GM23248 (cell line): ENCODE results near the gene SLC12A7. TPM values are rescaled to one million over a fixed set of nuclear protein-coding genes. Genes with fewer than 3 reads are reported as not detected.

Experiments used
- DNase-seq: peaks from one replicate; pipeline ENCODE4 v3.0.0-alpha.2; 2015
- H2AFZ ChIP-seq: fragments of 200-600 bp; sonication (generic); 2 replicates; pipeline ENCODE4 v1.6.1; 2016; ENCODE audit warnings: antibody characterized with exemption
- H3F3A ChIP-seq: fragments of 200-600 bp; sonication (generic); 2 replicates; pipeline ENCODE4 v1.6.1; 2016; ENCODE audit warnings: mild to moderate bottlenecking, antibody characterized with exemption, mixed run types; ENCODE audit not compliant: insufficient read depth
- H3K27ac ChIP-seq: fragments of 200-600 bp; sonication (generic); 2 replicates; pipeline ENCODE4 v1.5.1; 2016; ENCODE audit warnings: mild to moderate bottlenecking
- H3K27me3 ChIP-seq: fragments of 200-600 bp; sonication (generic); replicated peaks from 2 replicates; pipeline ENCODE4 v1.6.1; 2016; ENCODE audit warnings: mild to moderate bottlenecking; ENCODE audit not compliant: insufficient read depth
- H3K36me3 ChIP-seq: fragments of 200-600 bp; sonication (generic); 2 replicates; pipeline ENCODE4 v1.6.1; 2016; ENCODE audit warnings: low read depth, mild to moderate bottlenecking
- H3K4me1 ChIP-seq: fragments of 200-600 bp; sonication (generic); 2 replicates; pipeline ENCODE4 v1.6.1; 2016; ENCODE audit warnings: mild to moderate bottlenecking; ENCODE audit not compliant: insufficient read depth
- H3K4me2 ChIP-seq: fragments of 200-600 bp; sonication (generic); one replicate; pipeline ENCODE4 v1.6.1; 2016; ENCODE audit warnings: mild to moderate bottlenecking; ENCODE audit not compliant: unreplicated experiment
- H3K4me3 ChIP-seq: fragments of 200-600 bp; sonication (generic); 2 replicates; pipeline ENCODE4 v1.5.1; 2016; ENCODE audit warnings: mild to moderate bottlenecking
- H3K79me2 ChIP-seq: fragments of 200-600 bp; sonication (generic); 2 replicates; pipeline ENCODE4 v1.6.1; 2016; ENCODE audit warnings: mild to moderate bottlenecking; ENCODE audit not compliant: insufficient read depth
- H3K9ac ChIP-seq: fragments of 200-600 bp; sonication (generic); 2 replicates; pipeline ENCODE4 v1.6.1; 2016; ENCODE audit warnings: mild to moderate bottlenecking
- H3K9me2 ChIP-seq: fragments of 200-600 bp; sonication (generic); 2 replicates; pipeline ENCODE4 v1.6.1; 2016; ENCODE audit warnings: mixed run types, mild to moderate bottlenecking, moderate library complexity; ENCODE audit not compliant: insufficient read depth
- H3K9me3 ChIP-seq: fragments of 200-600 bp; sonication (generic); one replicate; pipeline ENCODE4 v1.6.1; 2017; ENCODE audit warnings: low read depth
- H4K20me1 ChIP-seq: fragments of 200-600 bp; sonication (generic); 2 replicates; pipeline ENCODE4 v1.6.0; 2016; ENCODE audit not compliant: insufficient read depth
- EZH2 ChIP-seq: fragments of 200-600 bp; sonication (generic); IDR thresholded peaks from 2 replicates; pipeline ENCODE4 v1.6.1; 2018; ENCODE audit warnings: antibody characterized with exemption, mild to moderate bottlenecking; ENCODE audit not compliant: insufficient read depth, poor library complexity, severe bottlenecking
- EZH2phosphoT487 ChIP-seq: fragments of 200-600 bp; sonication (generic); IDR thresholded peaks from 2 replicates; pipeline ENCODE4 v1.6.1; 2018; ENCODE audit warnings: antibody characterized with exemption, moderate library complexity, mild to moderate bottlenecking, low read depth; ENCODE audit not compliant: insufficient read depth
- WGBS, 2 experiments: methylation state at CpG; one replicate each; pipeline ENCODE4 v1.1.6; 2015 to 2017; ENCODE audit warnings: low lambda C conversion rate in 2 of 2, low coverage in 1 of 2; ENCODE audit errors: missing lambda C conversion rate in 2 of 2; 5-methylcytosine and 5-hydroxymethylcytosine counted together
- in situ Hi-C: fragments of 300-500 bp; cut with MboI; formaldehyde crosslinking; loops from 2 replicates; pipeline ENCODE4 v1.15.0; 2020
- polyA plus RNA-seq: library from polyadenylated mRNA; unstranded; fragments of >200 nt; fragmentation: Nextera tagmentation; extraction: Ambion mirVana; gene quantifications from 2 replicates; pipeline ENCODE4 v1.2.1, GENCODE V29; 2016
- total RNA-seq: library from RNA; depleted of rRNA; stranded (reverse); fragments of >200 nt; shearing (Covaris generic); gene quantifications from 2 replicates; pipeline ENCODE4 v1.2.3, GENCODE V29; 2014

Gene SLC12A7
- total and polyA plus RNA-seq, 2 experiments from 2014 or later, result 0.75 to 1.9 TPM

DNA sequence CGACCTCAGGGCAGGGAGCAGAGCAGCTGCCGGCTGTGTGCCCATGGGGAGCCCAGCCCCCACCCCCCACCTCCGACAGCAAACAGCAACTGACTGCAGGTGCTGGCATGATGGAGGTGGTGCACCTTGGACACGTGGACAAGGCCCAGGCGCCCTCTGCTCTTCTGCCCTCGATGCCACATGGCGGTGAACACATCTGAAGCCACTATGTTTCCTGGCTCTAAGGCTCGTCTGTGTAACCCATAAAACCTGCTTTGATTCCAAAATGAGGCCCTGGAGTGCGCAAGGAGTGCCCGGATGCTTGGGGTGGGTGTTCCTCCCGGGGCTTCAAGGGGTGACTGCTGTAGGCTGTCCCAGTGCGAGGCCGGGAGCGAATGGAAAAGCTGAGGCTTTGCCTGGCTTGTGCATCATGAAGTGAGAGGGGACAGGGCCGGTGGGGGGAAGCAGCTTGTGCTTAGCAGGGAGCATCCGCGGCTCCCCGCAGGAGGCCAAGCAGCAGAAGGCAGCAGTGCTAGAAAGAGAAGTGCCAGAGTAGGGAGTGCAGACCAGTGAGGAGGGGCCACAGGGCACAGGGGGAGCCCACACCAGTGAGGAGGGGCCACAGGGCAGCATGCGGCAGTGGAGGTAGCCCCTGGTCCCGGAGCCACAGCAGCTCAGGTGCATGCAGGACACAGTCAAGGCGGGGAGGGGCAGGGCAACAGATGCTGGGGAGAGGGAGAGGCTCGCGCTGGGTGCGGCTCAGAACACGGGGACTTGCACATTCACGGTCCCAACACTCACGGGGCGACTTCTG, 73.2 kb downstream of the SLC12A7 start:
- no peaks in the 10 kb centered on the region for H3K9me3 ChIP-seq
- no peaks in the 10 kb centered on the region for H3K4me1 ChIP-seq
- H2AFZ ChIP-seq, result no peak overlapping the region
- no peak overlapping the region for H3K9ac ChIP-seq
- no peak overlapping the region for H3K4me2 ChIP-seq
- no peak overlapping the region for H3K27ac ChIP-seq
- no peaks in the 10 kb centered on the region for H3K79me2 ChIP-seq
- no peak overlapping the region for H3K4me3 ChIP-seq
- no peaks in the 10 kb centered on the region for H3K27me3 ChIP-seq
- no peak for DNase-seq
- TF ChIP-seq EZH2phosphoT487 (no peak), EZH2 (no peak)
- in situ Hi-C loops, result no loop called here
- no peaks in the 10 kb centered on the region for H3K36me3 ChIP-seq
- no peaks in the 10 kb centered on the region for H3K9me2 ChIP-seq
- H3F3A ChIP-seq, result no peaks in the 10 kb centered on the region
- 80 to 85% methylated on average over 28 of the region's 28 CpGs for whole genome bisulfite sequencing, 2 experiments
- H4K20me1 ChIP-seq, result no peaks in the 10 kb centered on the region

DNA sequence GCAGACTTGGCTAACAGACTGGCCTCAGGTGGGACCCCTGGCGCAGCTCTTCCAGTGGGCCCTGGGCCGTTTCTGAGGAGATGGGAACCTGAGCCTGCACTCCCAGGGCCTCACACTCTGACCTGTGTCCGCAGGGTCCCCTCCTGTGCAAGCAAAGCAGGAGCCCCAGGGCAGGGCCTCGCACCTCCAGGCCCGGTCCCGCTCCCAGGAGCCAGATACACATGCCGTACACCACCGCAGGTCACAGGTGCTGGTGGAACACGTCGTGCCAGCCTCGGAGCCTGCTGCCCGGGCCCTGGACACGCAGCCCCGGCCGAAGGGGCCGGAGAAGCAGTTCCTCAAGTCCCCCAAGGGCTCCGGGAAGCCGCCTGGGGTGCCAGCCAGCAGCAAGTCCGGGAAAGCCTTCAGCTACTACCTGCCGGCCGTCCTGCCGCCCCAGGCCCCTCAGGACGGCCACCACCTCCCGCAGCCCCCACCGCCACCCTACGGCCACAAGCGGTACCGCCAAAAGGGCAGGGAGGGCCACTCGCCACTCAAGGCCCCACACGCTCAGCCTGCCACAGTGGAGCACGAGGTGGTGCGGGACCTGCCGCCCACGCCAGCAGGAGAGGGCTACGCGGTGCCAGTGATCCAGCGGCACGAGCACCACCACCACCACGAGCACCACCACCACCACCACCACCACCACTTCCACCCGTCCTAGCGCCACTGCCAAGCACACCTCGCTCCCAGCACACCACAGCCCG, 74.0 kb downstream of the SLC12A7 start:
- TF ChIP-seq EZH2 (no peak), EZH2phosphoT487 (no peak)
- Histone ChIP-seq H3K36me3 (no peaks in the 10 kb centered on the region), H3F3A (no peaks in the 10 kb centered on the region), H2AFZ (no peak overlapping the region), H3K79me2 (no peaks in the 10 kb centered on the region), H4K20me1 (no peaks in the 10 kb centered on the region), H3K4me3 (no peak overlapping the region), H3K27me3 (no peaks in the 10 kb centered on the region), H3K27ac (no peak overlapping the region), H3K4me1 (no peaks in the 10 kb centered on the region), H3K4me2 (no peak overlapping the region), H3K9ac (no peak overlapping the region), H3K9me3 (no peaks in the 10 kb centered on the region), H3K9me2 (no peaks in the 10 kb centered on the region)
- no peak for DNase-seq
- WGBS, 2 experiments, result 86 to 92% methylated on average over 31 to 34 of the region's 43 CpGs
- in situ Hi-C loops, result no loop called here

DNA sequence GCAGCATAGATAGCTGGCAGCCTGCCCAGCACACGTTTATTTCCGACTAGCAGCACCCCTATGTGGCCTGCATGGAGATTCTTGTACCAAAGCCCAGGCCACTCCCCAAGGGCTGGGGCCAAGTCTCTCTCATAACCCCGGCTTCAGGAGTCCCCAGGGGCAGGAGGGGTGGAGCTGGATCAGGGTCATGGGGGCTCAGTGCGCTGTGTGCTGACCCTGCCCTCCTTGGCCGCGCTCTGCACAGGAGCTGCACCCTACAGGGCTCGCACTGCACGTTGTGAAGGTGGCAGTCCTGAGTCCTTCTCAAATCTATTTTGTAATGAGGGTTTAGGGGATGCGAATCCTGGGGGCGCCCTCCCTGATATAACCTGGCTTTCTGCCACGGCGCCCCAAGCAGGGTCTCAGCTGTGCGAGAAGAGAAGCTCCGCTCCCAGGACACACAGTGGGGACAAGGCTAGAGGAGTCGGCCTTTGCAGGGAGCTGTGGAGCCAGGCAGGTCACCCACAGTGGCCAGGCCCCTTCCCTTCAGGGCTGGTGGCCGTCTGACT, 74.7 kb downstream of the SLC12A7 start:
- no peak overlapping the region for H3K4me3 ChIP-seq
- 66 to 67% methylated on average over 15 to 16 of the region's 16 CpGs for WGBS, 2 experiments
- no peak overlapping the region for H3K9ac ChIP-seq
- H3K4me1 ChIP-seq, result no peaks in the 10 kb centered on the region
- no peak for DNase-seq
- no peaks in the 10 kb centered on the region for H3K9me3 ChIP-seq
- in situ Hi-C loops, result no loop called here
- H3K36me3 ChIP-seq, result no peaks in the 10 kb centered on the region
- no peaks in the 10 kb centered on the region for H3F3A ChIP-seq
- H3K27me3 ChIP-seq, result no peaks in the 10 kb centered on the region
- no peaks in the 10 kb centered on the region for H3K9me2 ChIP-seq
- no peaks in the 10 kb centered on the region for H4K20me1 ChIP-seq
- TF ChIP-seq EZH2phosphoT487, result no peak
- TF ChIP-seq EZH2, result no peak
- H3K79me2 ChIP-seq, result no peaks in the 10 kb centered on the region
- H3K4me2 ChIP-seq, result no peak overlapping the region
- H2AFZ ChIP-seq, result no peak overlapping the region
- H3K27ac ChIP-seq, result no peak overlapping the region

DNA sequence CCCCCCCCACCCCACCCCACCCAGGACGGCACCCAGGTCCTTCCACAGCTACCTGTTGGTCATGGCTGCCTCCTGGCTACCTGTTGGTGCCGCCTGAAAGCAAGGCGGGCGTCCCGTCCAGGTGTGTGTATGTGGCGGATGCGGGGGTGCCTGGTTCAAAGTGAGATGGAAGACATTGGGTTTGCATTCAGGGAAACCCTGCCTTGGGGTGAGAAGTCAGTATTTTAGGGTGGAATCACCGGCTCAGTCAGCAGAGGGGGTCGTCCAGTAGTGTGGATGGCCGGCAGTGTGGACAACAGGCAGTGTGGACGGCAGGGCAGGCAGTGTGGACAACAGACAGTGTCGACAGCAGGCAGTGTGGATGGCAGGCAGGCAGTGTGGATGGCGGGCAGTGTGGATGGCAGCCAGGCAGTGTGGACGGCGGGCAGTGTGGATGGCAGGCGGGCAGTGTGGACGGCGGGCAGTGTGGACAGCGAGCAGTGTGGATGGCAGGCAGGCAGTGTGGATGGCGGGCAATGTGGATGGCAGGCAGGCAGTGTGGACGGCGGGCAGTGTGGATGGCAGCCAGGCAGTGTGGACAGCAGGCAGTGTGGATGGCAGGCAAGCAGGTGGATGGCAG, 75.2 kb downstream of the SLC12A7 start:
- no peaks in the 10 kb centered on the region for H3K27me3 ChIP-seq
- no peaks in the 10 kb centered on the region for H3K4me1 ChIP-seq
- no peak overlapping the region for H3K4me2 ChIP-seq
- 81 to 83% methylated on average over 18 to 22 of the region's 22 CpGs for WGBS, 2 experiments
- H3K36me3 ChIP-seq, result no peaks in the 10 kb centered on the region
- no peak overlapping the region for H3K9ac ChIP-seq
- in situ Hi-C loops, result no loop called here
- no peaks in the 10 kb centered on the region for H3F3A ChIP-seq
- H3K27ac ChIP-seq, result no peak overlapping the region
- H3K79me2 ChIP-seq, result no peaks in the 10 kb centered on the region
- no peak for DNase-seq
- no peaks in the 10 kb centered on the region for H3K9me2 ChIP-seq
- TF ChIP-seq EZH2phosphoT487, result no peak
- TF ChIP-seq EZH2, result no peak
- no peak overlapping the region for H3K4me3 ChIP-seq
- H4K20me1 ChIP-seq, result no peaks in the 10 kb centered on the region
- H2AFZ ChIP-seq, result no peak overlapping the region
- H3K9me3 ChIP-seq, result no peaks in the 10 kb centered on the region
